SHP77 treated with DMSO at 0.1 percent for 48 hours (cell line): ENCODE results near the gene SCYL3.
"Not testable (repeated sequence)": the region's sequence is repeated elsewhere in the genome, so short reads cannot be mapped to it uniquely, and the experiment has no call there.

Experiments
- DNase-seq: peaks from one replicate; lab custom pipeline; 2025; lab: John Stamatoyannopoulos, UW

Gene SCYL3

DNA sequence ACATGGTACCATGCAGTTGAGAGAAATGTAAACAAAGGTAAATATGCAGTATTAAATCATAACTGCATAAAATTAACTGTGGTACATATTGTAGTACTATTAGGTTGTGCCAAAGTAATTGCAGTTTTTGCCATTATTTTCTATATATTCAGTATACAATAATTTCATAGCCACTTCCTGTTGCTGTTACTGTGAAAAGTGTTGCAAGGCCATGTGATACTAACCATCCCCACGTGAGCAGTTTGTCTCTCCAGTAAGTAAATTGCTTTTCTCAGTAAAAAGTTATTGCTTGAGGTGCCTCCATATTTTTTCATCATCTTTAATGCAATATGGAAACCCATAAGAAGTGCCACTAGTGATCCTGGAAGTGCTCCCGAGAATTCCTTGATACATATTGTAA is 79.4 kb downstream of the SCYL3 start:
- DNase-seq, result no peak

DNA sequence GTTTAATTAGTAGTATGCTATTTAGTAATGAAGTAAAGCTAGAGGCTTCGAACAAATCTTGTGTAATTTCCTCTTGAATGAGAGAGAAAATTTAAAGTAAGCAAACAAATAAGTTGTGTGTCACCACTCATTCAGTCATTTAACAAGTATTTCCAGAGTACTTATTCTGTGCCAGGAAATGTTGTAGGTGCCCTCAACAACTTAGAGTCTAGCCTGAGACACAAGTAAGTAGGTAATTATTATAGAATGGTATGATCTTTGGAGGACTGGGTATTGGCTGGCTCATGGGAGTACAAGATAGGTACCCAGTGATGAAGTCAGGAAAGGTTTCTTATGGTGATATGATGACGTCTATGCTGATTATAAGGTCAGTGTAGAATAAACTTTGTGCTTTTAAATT is 81.6 kb downstream of the SCYL3 start:
- DNase-seq, result no peak

DNA sequence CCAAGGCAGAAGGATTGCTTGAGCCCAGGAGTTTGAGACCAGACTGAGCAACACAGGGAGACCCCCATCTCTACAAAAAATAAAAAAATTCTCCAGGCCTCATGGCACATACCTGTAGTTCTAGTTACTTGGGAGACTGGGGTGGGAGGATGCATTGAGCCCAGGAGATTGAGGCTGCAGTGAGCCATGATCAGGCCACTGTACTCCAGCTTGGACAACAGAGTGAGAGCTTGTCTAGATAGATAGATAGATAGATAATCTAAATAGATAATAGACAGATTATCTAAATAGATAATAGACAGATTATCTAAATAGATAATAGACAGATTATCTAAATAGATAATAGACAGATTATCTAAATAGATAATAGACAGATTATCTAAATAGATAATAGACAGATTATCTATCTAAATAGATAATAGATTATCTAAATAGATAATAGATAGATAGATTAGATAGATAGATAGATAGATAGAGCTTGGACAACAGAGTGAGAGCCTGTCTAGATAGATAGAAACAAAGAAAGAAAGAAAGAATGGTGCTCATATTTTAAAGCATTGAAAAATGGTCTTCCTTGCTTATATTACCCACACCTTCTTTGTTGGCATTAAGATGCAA is 82.2 kb downstream of the SCYL3 start:
- DNase-seq, result not testable (repeated sequence)

DNA sequence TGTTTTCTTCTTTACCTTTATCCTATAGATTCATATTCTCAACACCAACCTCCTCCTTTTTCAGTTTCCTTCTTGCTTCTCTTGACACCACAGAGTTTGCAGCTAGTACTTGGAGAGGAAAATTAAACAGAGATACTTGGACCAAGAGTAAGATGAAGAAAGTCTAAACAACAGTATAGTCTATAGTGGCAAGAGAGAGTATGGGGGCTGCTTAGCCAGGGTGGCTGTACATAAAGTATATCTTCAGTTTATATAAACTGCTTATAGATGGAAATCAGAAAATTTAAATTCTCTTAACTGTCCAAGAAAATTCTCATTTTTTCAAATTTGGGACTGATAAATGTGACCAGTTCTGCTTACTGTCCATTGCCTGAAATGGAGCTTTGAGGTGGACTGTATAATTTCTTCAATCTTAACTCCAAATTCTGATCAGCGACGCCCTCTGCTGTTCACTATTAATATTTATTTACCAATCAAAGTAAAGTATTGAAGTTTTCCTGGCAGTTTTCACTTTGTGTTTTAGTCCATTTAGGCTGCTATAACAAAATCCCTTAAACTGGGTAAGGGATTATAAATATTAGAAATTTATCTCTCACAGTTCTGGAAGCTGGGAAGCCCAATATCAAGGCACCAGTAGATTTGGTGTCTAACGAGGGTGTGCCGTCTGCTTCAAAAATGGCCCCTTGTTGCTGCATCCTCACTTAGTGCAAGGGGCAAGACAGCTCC is 84.2 kb downstream of the SCYL3 start:
- DNase-seq, result no peak

DNA sequence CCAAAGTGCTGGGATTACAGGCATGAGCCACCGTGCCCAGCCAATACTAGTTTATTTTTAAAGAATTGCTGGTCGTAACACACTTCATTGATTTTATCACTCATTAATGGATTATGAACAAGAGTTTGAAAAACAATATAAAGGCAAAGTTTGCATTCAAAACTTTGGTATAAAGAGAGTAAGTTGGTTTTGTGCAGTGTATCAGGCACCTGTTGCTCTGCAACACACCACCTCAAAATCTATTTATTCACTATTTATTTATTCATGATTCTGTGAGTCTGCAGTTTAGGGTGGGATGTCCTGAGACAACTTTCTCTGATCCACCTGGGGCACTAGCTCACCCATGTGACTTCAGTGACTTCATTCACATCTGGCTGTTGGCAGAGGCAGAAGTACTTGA is 88.8 kb downstream of the SCYL3 start:
- no peak for DNase-seq

DNA sequence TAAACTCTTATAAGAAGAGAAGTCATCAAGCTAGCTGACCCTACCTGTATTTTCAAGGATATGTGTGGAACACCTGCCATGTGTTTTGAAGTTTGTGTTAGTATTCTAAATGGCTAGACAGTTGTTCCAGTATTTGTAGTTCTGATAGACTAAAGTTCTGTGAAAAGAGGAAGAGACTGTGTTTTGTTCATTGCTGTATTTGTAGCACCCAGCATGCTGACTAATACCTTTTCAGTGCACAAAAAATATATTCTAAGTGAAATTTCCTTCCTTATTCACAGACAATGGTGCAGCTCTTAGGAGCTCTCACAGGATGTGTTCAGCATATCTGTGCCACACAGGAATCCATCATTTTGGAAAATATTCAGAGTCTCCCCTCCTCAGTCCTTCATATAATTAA is 90.8 kb downstream of the SCYL3 start:
- DNase-seq, result no peak
